ENCODE results near the gene RPTOR.
"Not testable (repeated sequence)": the region's sequence is repeated elsewhere in the genome, so short reads cannot be mapped to it uniquely, and the experiment has no call there.

RPTOR gene

DNA sequence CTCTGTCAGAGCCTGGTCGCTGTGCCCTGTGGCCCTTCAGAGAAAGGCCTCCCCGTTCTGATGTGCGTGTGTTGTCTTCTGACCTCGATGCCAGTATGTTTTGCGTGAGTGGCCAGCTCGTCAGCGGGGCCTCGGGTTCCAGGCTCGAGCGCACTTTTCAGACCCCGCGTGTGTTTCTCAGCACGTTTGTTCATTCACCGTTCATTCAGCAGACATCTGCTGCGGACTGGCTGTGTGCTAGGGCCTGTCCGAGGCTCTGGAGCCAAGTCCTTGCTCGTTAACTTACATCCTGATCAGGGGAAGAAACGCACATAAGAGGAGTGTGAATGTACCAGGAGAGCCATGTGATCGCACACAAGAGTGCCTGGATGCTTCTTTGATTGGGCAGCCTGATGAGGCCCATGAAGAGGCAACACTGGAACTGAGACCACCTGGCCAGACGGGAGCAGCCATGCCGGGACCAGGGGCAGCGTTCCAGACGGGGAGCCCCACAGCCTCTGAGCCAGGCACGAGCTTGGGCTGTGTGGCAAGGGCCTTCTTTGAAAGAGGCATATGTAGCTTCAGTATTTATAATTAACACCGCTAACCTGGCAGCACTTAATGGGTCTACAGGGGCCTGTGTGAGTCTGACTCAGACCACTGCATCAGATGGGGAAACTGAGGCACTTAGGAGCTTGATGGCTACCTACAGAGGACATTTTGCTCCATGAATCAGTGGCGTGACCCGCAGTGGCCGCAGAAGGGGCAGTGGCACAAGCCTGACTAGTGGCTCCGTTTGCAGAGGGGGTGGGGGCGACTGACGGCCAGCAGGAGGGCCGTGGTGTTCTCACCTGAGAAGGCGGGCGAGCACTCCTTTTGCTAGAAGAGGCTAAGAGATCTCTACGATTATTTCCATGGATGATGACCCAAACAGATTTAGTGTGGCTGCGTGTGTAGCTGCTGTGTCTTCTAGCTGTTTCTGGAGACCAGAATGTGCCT lies 259.1 kb downstream of the RPTOR start:
- DNase-seq (ENCODE audit: extremely low read depth in 1 of 2, low read depth in 1 of 2), result no peak

- no peak for DNase-seq (ENCODE audit: extremely low read depth in 1 of 2, low read depth in 1 of 2)
Observed at GRCh38 chr17:80804466-80804865, 259.8 kb downstream of the RPTOR start.

DNA sequence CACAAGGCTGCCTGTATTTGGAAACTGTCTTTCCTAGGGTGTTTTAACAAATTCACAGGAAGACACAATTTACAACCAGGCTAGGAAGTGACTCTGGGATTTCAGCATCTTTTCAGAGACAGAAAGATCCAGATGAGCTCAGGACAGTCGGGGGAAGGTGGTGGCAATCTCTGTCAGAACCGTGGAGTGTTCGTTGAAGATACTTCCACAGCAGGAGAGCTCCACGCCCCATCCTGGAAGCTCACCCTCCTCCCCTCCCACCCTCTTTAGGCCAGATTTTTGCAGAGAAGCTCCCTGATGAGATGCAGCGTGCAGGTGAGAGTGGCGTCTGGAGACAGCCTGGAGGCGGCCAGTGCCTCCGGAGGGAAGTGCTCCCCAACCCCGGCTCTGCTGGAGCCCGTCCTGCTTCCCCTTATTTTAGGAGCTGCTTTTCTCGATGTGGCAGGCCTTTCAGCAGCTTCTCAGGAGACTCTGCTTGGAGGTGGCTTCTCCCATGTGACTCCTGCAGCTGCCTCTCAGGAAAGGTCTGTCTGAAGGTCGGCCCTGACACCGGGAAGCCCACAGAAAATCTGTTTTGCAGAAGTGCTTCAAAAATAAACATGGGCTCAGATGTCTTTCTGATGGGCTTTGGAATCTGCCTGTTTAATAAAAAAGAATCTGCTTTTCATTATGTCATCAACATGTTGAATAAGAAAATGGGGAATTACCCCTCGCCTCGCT lies 260.6 kb downstream of the RPTOR start:
- DNase-seq (ENCODE audit: extremely low read depth in 1 of 2, low read depth in 1 of 2), result no peak

DNA sequence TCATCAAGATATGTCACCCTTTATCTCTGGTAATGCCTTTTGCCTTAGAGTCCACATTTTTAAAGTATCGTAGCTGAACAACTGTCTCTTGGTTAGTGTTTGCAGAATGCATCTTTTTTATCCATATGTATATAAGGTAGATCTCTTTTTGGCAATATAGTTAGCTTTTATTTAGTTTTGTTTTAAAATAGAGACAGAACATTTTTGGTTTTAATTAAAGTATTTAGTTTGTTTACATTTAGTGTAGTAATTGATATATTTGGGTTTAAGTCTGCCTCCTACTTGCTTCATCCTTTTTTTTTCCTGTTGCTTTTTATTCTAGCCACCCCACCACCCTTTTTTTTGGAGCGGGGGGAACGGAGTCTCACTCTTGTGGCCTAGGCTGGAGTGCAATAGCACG lies 262.4 kb downstream of the RPTOR start:
- no peak for DNase-seq (ENCODE audit: extremely low read depth in 1 of 2, low read depth in 1 of 2)

DNA sequence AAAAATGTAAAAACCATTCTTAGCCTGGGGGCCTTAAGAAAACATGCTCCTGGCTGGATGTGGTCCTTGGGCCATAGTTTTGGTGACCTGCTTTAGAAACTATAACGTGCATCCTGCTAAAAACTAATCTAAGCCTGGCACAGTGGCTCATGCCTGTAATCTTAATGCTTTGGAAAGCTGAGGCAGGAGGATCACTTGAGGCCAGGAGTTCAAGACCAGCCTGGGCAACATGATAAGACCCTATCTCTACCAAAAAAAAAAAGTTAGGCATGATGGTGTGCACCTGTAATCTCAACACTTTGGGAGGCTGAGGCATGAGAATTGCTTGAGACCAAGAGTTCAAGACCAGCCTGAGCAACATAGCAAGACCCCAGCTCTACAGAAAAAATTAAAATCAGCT lies 263.2 kb downstream of the RPTOR start:
- DNase-seq (ENCODE audit: extremely low read depth in 1 of 2, low read depth in 1 of 2), result no peak

DNA sequence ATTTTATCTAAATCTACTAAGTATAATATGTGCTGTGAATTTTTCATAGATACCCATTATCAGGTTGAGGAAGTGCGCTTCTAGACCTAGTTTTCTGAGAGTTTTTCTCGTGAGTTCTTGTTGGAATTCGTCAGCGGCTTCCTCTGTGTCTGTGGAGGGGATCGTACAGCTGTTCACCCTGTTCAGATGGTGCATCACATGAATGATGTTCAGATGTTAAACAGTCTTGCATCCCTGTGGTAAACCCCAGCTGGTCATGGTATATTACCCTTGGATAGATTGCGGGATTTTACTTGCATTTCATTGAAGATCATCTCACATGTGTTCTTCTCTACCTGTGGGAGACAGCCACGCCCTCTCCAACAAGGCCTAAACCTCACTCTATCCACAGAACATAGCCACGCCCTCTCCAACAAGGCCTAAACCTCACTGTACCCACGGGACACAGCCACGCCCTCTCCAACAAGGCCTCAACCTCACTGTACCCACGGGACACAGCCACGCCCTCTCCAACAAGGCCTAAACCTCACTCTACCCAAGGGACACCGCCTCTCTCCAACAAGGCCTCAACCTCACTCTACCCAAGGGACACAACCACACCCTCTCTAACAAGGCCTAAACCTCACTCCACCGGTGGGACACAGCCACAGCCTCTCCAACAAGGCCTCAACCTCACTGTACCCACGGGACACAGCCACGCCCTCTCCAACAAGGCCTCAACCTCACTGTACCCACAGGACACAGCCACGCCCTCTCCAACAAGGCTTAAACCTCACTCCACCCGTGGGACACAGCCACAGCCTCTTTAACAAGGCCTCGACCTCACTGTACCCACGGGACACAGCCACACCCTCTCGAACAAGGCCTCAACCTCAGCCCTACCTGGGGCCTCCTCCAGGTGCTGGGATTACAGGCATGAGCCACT lies 266.8 kb downstream of the RPTOR start:
- DNase-seq (ENCODE audit: extremely low read depth in 1 of 2, low read depth in 1 of 2), result no peak

GRCh38 chr17:80812362-80813088 lies 267.9 kb downstream of the RPTOR start:
- no peak for DNase-seq (ENCODE audit: extremely low read depth in 1 of 2, low read depth in 1 of 2)

- DNase-seq (ENCODE audit: extremely low read depth in 1 of 2, low read depth in 1 of 2), result no peak
Observed at GRCh38 chr17:80813318-80813717, 268.7 kb downstream of the RPTOR start.

DNA sequence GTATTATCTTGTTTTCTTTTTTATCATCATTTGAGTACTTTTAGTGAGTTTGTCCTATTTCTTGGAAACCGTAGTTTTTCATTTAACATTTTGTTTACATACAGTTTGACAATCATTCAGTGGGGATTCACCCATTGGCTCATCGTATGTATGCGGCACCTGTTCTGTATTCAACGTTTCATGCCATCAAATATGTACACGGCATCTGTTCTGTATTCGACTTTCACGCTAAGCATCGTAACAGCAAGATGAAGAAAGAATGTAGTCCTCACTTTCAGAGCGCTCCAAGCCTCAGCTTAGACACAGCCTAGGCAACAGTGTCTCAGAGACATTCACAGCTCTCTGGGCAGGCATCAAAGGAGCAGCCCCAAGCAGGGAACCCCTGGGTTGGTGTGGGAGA lies 269.9 kb downstream of the RPTOR start:
- no peak for DNase-seq (ENCODE audit: extremely low read depth in 1 of 2, low read depth in 1 of 2)

DNA sequence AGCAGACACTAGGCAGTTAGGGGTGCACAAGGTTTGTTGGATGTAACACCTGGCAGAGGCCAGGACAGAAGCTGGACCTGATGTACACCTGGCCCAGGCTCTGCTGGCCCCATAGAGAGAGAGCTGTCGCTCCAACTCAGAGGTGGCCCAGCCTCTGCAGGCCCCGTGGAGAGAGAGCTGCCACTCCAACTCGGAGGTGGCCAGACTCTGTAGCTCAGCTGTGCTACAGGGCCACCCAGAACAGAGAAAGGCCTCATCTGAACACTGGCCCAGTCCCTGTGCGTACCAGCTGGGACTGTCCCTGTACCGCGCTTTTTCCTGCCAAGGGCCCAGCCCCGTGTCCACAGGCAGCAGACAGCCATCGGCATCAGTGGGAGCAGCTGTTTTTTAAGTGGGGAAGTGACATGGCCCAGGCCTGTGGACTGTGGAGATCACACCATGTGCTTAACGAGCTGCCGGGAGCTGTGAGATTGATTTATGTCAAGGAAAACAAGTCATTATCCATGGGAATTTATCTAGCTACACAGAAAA lies 270.6 kb downstream of the RPTOR start:
- no peak for DNase-seq (ENCODE audit: extremely low read depth in 1 of 2, low read depth in 1 of 2)

GRCh38 chr17:80815718-80816117 lies 271.1 kb downstream of the RPTOR start:
- not testable (repeated sequence) for DNase-seq (ENCODE audit: extremely low read depth in 1 of 2, low read depth in 1 of 2)

DNA sequence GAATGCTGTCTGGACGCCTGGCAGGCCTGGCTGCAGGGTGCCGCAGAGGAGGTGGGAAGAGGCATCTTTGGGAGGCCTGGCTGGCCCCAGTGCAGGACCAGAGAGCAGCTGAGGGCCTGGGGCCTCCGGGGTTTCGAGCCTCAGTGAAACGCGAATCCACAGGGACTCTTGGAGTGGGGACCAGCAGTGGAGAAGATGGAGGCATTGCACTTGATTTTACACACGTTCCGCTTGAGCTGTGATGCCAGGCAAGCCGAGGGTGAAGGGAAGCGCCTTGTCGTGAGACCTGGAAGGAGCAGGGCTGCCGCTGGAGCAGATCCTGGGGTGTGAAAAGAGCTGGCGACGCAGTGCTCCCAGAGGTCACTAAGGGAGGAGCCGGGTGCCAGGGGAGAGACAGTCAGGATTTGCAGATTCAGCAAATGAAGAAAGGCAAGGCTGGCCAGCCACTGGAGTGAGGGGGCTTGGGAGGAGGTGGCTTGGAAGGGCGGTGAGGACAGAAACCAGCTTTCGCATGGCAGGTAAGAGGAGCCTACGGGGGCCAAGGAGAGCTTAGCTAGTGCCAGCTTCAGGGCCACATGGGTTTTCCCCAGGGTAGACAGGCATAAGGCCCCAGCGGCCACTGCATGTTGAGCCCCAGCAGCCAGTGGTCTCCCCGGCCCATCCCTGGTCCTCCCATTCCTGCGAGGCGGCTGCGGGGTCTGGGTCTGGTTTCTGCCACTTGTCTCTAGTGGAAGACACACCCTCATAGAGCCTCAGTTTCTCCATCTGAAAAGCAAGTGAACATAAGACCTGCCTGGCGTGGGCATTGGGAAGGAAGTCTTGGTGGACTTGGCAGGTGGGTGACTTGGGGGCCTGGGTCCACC lies 271.8 kb downstream of the RPTOR start:
- no peak for DNase-seq (ENCODE audit: extremely low read depth in 1 of 2, low read depth in 1 of 2)

DNA sequence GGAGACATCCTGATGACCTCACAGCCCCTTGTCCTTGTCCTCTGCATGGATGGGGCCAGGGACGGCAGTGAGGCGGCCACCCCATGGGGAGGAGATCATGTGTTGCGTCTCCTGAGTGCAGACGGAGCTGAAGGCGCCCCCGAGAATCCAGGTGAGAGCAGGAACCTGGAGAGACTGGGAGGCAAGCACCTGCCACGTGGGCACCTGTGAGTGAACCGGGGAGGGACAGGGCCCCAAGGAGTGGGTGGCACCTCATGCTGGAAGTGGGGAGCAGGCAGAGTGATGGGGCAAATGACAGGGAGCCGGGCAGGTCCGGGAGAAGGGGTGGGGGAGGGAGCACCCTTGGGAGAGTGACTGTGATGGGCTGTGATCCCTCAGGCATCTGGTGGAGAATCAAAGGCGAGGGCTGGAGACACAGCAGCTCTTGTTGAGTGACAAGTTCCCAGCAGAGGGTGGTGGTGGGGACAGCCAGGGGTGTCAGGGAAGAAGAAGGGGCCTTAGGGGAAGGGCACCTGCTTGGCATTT lies 272.7 kb downstream of the RPTOR start:
- no peak for DNase-seq (ENCODE audit: extremely low read depth in 1 of 2, low read depth in 1 of 2)

- no peak for DNase-seq (ENCODE audit: extremely low read depth in 1 of 2, low read depth in 1 of 2)
Observed at GRCh38 chr17:80817861-80818260, 273.2 kb downstream of the RPTOR start.

GRCh38 chr17:80818871-80819270 lies 274.2 kb downstream of the RPTOR start:
- no peak for DNase-seq (ENCODE audit: extremely low read depth in 1 of 2, low read depth in 1 of 2)

GRCh38 chr17:80819422-80820164 lies 275.0 kb downstream of the RPTOR start:
- DNase-seq (ENCODE audit: extremely low read depth in 1 of 2, low read depth in 1 of 2), result no peak

GRCh38 chr17:80820331-80820730 lies 275.7 kb downstream of the RPTOR start:
- no peak for DNase-seq (ENCODE audit: extremely low read depth in 1 of 2, low read depth in 1 of 2)

DNA sequence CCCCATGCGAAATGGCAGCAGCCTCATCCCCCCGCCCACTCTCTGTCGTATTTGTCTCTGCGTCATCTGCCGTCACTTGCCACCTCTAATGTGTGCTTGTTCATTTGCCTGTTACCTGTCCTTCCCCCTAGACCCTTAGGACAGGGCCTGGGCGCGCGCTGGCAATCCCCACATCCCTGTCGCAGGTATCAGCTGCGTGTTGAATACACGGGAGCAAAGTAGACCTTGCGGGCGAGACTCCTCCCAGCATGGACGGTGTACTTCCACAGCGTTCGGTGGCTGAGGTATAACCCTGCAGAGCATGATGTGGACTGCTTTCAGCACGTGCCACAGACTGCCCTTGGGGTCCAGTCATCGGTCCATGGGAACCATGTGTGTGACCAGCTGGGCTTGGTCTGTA lies 276.9 kb downstream of the RPTOR start:
- no peak for DNase-seq (ENCODE audit: extremely low read depth in 1 of 2, low read depth in 1 of 2)

All from activated CD8-positive, alpha-beta memory T cell treated with anti-CD3 and anti-CD28 coated beads for 1 hour (primary cell).